DND-41 (cell line): Measurements from ENCODE around the gene GLRA1.

ENCODE experiments used
- EZH2 ChIP-seq: IDR thresholded peaks from 3 replicates; pipeline ENCODE4 v1.6.1; 2012; ENCODE audit warnings: borderline replicate concordance, low read depth, mild to moderate bottlenecking, moderate library complexity, low read length, inconsistent platforms; ENCODE audit not compliant: severe bottlenecking
- TF ChIP-seq, protein P1 (sequence below): IDR thresholded peaks from 2 replicates; pipeline ENCODE4 v1.5.1; 2012; ENCODE audit warnings: borderline replicate concordance, low read length, moderate library complexity, mild to moderate bottlenecking; ENCODE audit not compliant: poor library complexity, severe bottlenecking; ENCODE audit errors: extremely low read depth

DNA sequence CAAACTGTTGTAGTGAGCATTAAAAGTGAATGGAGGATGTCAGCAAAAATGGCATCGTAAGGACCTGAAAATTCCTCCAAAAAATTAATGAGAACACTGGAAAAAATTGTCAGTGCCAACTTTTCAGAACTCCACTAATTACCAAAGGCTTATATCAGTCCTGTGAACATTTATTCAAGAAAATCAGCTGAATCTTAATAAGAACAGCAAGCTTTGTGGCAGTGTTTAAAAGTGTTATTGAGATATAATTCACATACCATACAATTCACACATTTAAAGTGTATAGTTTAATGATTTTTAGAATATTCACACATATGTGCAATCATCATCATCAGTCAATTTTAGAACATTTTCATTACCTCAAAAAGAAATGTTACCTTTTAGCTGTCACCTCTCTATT lies 95.3 kb downstream of the GLRA1 start:
- TF ChIP-seq, protein P1, sequence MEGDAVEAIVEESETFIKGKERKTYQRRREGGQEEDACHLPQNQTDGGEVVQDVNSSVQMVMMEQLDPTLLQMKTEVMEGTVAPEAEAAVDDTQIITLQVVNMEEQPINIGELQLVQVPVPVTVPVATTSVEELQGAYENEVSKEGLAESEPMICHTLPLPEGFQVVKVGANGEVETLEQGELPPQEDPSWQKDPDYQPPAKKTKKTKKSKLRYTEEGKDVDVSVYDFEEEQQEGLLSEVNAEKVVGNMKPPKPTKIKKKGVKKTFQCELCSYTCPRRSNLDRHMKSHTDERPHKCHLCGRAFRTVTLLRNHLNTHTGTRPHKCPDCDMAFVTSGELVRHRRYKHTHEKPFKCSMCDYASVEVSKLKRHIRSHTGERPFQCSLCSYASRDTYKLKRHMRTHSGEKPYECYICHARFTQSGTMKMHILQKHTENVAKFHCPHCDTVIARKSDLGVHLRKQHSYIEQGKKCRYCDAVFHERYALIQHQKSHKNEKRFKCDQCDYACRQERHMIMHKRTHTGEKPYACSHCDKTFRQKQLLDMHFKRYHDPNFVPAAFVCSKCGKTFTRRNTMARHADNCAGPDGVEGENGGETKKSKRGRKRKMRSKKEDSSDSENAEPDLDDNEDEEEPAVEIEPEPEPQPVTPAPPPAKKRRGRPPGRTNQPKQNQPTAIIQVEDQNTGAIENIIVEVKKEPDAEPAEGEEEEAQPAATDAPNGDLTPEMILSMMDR = no peak
- no peak for TF ChIP-seq EZH2
